H1 (cell line): Measurements from ENCODE around the gene ILKAP. TPM values are rescaled to one million over a fixed set of nuclear protein-coding genes. Genes with fewer than 3 reads are reported as not detected.

Experiments
- CTCF ChIA-PET: fragments of 300-600 bp; sonication (Branson Sonifier 250); formaldehyde crosslinking; loops from one replicate; lab custom pipeline; 2021; ENCODE audit not compliant: partially characterized antibody; lab: Charles Lee
- POLR2A ChIA-PET: fragments of 300-600 bp; sonication (Branson Sonifier 250); formaldehyde crosslinking; loops from one replicate; lab custom pipeline; 2021; ENCODE audit warnings: inconsistent platforms; ENCODE audit not compliant: partially characterized antibody; lab: Charles Lee
- DNase-seq, 2 experiments: peaks; one replicate each; pipeline versions ENCODE4 v3.0.0 to v3.0.0-alpha.2; 2010 to 2022; ENCODE audit warnings: low spot score in 2 of 2, low read depth in 1 of 2, mixed read lengths in 1 of 2
- FAIRE-seq: peaks from 2 replicates; lab custom pipeline; 2011; peaks lifted over from hg19 to GRCh38; lab: Jason Lieb, UNC
- H2AFZ ChIP-seq: 2 replicates; pipeline ENCODE4 v1.8.1; 2012; ENCODE audit warnings: low read length, inconsistent platforms
- H2AK5ac ChIP-seq: 2 replicates; pipeline ENCODE4 v1.6.1; 2013; ENCODE audit warnings: low read depth, low read length
- H2BK120ac ChIP-seq: replicated peaks from 2 replicates; pipeline ENCODE3; 2013; ENCODE audit warnings: low read depth, low read length, inconsistent platforms
- H2BK12ac ChIP-seq: 2 replicates; pipeline ENCODE4 v1.6.1; 2013; ENCODE audit warnings: low read depth, low read length
- H2BK15ac ChIP-seq: 2 replicates; pipeline ENCODE4 v1.6.1; 2013; ENCODE audit warnings: low read length
- H2BK20ac ChIP-seq: 2 replicates; pipeline ENCODE4 v1.6.1; 2013; ENCODE audit warnings: low read length
- H2BK5ac ChIP-seq: 2 replicates; pipeline ENCODE4 v1.6.1; 2013; ENCODE audit warnings: low read depth, low read length
- H3K14ac ChIP-seq: 2 replicates; pipeline ENCODE4 v1.6.1; 2013; ENCODE audit warnings: inconsistent platforms; ENCODE audit not compliant: insufficient read length
- H3K18ac ChIP-seq: 2 replicates; pipeline ENCODE4 v1.6.1; 2013; ENCODE audit warnings: low read length; ENCODE audit errors: extremely low read depth
- H3K23ac ChIP-seq: 2 replicates; pipeline ENCODE4 v1.6.1; 2013; ENCODE audit warnings: inconsistent platforms; ENCODE audit not compliant: insufficient read length
- H3K23me2 ChIP-seq: 2 replicates; pipeline ENCODE4 v1.6.1; 2013; ENCODE audit warnings: low read depth, low read length
- H3K27ac ChIP-seq: 2 replicates; pipeline ENCODE4 v1.6.1; 2011; ENCODE audit warnings: low read depth, low read length, inconsistent platforms
- H3K27me3 ChIP-seq, 4 experiments: replicated peaks in 1 of 4; 1 replicate in 1 of 4; 2 replicates in 3 of 4; pipeline versions ENCODE4 v1.6.1 to v1.8.1; 2011 to 2013; ENCODE audit warnings: low read length in 3 of 4, mild to moderate bottlenecking in 3 of 4, inconsistent platforms in 2 of 4, mixed read lengths in 2 of 4, moderate library complexity in 1 of 4; ENCODE audit not compliant: control insufficient read depth in 3 of 4, insufficient read depth in 3 of 4; ENCODE audit errors: extremely low read depth in 1 of 4
- H3K36me3 ChIP-seq, 4 experiments: 2 replicates each; pipeline versions ENCODE4 v1.6.1 to v1.8.1; 2011 to 2013; ENCODE audit warnings: mild to moderate bottlenecking in 4 of 4, low read length in 3 of 4, moderate library complexity in 2 of 4, control low read depth in 1 of 4, inconsistent platforms in 1 of 4; ENCODE audit not compliant: insufficient read depth in 4 of 4, control insufficient read depth in 2 of 4
- H3K4ac ChIP-seq: replicated peaks from 2 replicates; pipeline ENCODE3; 2013; ENCODE audit warnings: low read length, low read depth, mixed read lengths, inconsistent platforms; ENCODE audit not compliant: insufficient read length
- H3K4me1 ChIP-seq, 4 experiments: replicated peaks in 1 of 4; 1 replicate in 1 of 4; 2 replicates in 3 of 4; pipeline versions ENCODE4 v1.6.1 to v1.8.1; 2011 to 2013; ENCODE audit warnings: low read length in 3 of 4, inconsistent platforms in 2 of 4, mixed read lengths in 1 of 4; ENCODE audit not compliant: insufficient read depth in 4 of 4, control insufficient read depth in 3 of 4
- H3K4me2 ChIP-seq, 2 experiments: 2 replicates each; pipeline versions ENCODE4 v1.6.1 to v1.8.1; 2011 to 2013; ENCODE audit warnings: low read depth in 2 of 2, low read length in 2 of 2, control low read depth in 1 of 2, inconsistent platforms in 1 of 2, mild to moderate bottlenecking in 1 of 2; ENCODE audit not compliant: insufficient read depth in 1 of 2
- H3K4me3 ChIP-seq, 4 experiments: fragments of 200-600, 300-600 bp in 1 of 4; sonication (generic), shearing (Covaris generic), sonication (Bioruptor Twin) in 1 of 4; 2 replicates each; pipeline versions ENCODE4 v1.5.1 to v1.8.1; 2011 to 2016; ENCODE audit warnings: low read length in 4 of 4, low read depth in 3 of 4, control low read depth in 2 of 4, inconsistent platforms in 2 of 4, mild to moderate bottlenecking in 2 of 4, mixed read lengths in 1 of 4, moderate library complexity in 1 of 4; ENCODE audit not compliant: insufficient read depth in 2 of 4; ENCODE audit errors: extremely low read depth in 1 of 4
- H3K56ac ChIP-seq: replicated peaks from 2 replicates; pipeline ENCODE3; 2013; ENCODE audit warnings: low read depth, mild to moderate bottlenecking, mixed read lengths, low read length, inconsistent platforms; ENCODE audit not compliant: insufficient read length
- H3K79me1 ChIP-seq: 2 replicates; pipeline ENCODE4 v1.6.1; 2013; ENCODE audit warnings: low read depth, low read length, control low read depth
- H3K79me2 ChIP-seq, 2 experiments: 2 replicates each; pipeline versions ENCODE4 v1.6.1 to v1.8.1; 2012 to 2013; ENCODE audit warnings: low read length in 2 of 2, mild to moderate bottlenecking in 2 of 2, inconsistent platforms in 1 of 2; ENCODE audit not compliant: insufficient read depth in 2 of 2, control insufficient read depth in 1 of 2
- H3K9ac ChIP-seq, 4 experiments: replicated peaks in 1 of 4; 1 replicate in 1 of 4; 2 replicates in 3 of 4; pipeline versions ENCODE4 v1.6.1 to v1.8.1; 2011 to 2013; ENCODE audit warnings: low read depth in 3 of 4, low read length in 3 of 4, control low read depth in 2 of 4, mild to moderate bottlenecking in 2 of 4, moderate library complexity in 2 of 4, inconsistent platforms in 1 of 4; ENCODE audit errors: extremely low read depth in 1 of 4
- H3K9me3 ChIP-seq, 2 experiments: 2 replicates each; pipeline versions ENCODE4 v1.6.1 to v1.8.1; 2012 to 2013; ENCODE audit warnings: mild to moderate bottlenecking in 2 of 2, moderate library complexity in 2 of 2, control low read depth in 1 of 2, inconsistent platforms in 1 of 2, low read depth in 1 of 2, low read length in 1 of 2, mixed read lengths in 1 of 2; ENCODE audit not compliant: insufficient read depth in 2 of 2
- H4K20me1 ChIP-seq, 2 experiments: replicated peaks in 1 of 2; 2 replicates each; pipeline versions ENCODE3 to v1.8.1; 2011 to 2013; ENCODE audit warnings: inconsistent platforms in 2 of 2, low read length in 2 of 2, mild to moderate bottlenecking in 1 of 2; ENCODE audit not compliant: insufficient read depth in 2 of 2, control insufficient read depth in 1 of 2
- H4K5ac ChIP-seq: 2 replicates; pipeline ENCODE4 v1.6.1; 2013; ENCODE audit warnings: low read length, low read depth, mixed read lengths, inconsistent platforms; ENCODE audit not compliant: insufficient read length
- H4K8ac ChIP-seq: 2 replicates; pipeline ENCODE4 v1.8.0; 2013; ENCODE audit warnings: mild to moderate bottlenecking, moderate library complexity, low read length, inconsistent platforms; ENCODE audit not compliant: insufficient read depth; ENCODE audit errors: extremely low read depth
- H4K91ac ChIP-seq: replicated peaks from 2 replicates; pipeline ENCODE3; 2013; ENCODE audit warnings: low read length, mixed read lengths, inconsistent platforms; ENCODE audit not compliant: insufficient read length
- BCL11A ChIP-seq, 2 experiments: IDR thresholded peaks; one replicate each; pipeline ENCODE4 v1.6.1; 2011; ENCODE audit warnings: low read depth in 2 of 2, low read length in 2 of 2, mild to moderate bottlenecking in 2 of 2
- CEBPB ChIP-seq: IDR thresholded peaks from 2 replicates; pipeline ENCODE4 v1.6.1; 2012; ENCODE audit warnings: low read depth, low read length
- CHD1 ChIP-seq: IDR thresholded peaks from 2 replicates; pipeline ENCODE4 v1.6.1; 2012; ENCODE audit warnings: low read depth, low read length, improper control_type of control experiment
- CREB1 ChIP-seq: IDR thresholded peaks from 2 replicates; pipeline ENCODE4 v1.6.1; 2012; ENCODE audit warnings: inconsistent platforms
- FOSL1 ChIP-seq: IDR thresholded peaks from 2 replicates; pipeline ENCODE4 v1.6.1; 2011; ENCODE audit warnings: mild to moderate bottlenecking, low read depth, low read length, moderate library complexity; ENCODE audit not compliant: insufficient read depth
- GABPA ChIP-seq: IDR thresholded peaks from 2 replicates; pipeline ENCODE4 v1.6.1; 2011; ENCODE audit warnings: mild to moderate bottlenecking, low read length, moderate library complexity, borderline replicate concordance; ENCODE audit not compliant: insufficient read depth
- SP2 ChIP-seq: IDR thresholded peaks from 2 replicates; pipeline ENCODE4 v1.6.1; 2012; ENCODE audit warnings: mild to moderate bottlenecking, low read length, inconsistent platforms
- TAF1 ChIP-seq: IDR thresholded peaks from 2 replicates; pipeline ENCODE4 v1.6.1; 2011; ENCODE audit warnings: mild to moderate bottlenecking, low read depth, low read length
- WGBS, 2 experiments: shearing (Covaris generic) in 1 of 2; methylation state at CpG; one replicate each; pipeline versions ENCODE4 v1.1.6 to v1.1.7; 2013 to 2015; ENCODE audit warnings: low lambda C conversion rate in 2 of 2, mixed read lengths in 2 of 2, inconsistent platforms in 1 of 2, low coverage in 1 of 2, missing lambda C conversion rate in 1 of 2; ENCODE audit not compliant: insufficient replicate concordance in 2 of 2, insufficient coverage in 1 of 2, insufficient read length in 1 of 2; ENCODE audit errors: extremely low coverage in 1 of 2, missing lambda C conversion rate in 1 of 2; 5-methylcytosine and 5-hydroxymethylcytosine counted together
- polyA plus RNA-seq, 7 experiments: library from polyadenylated mRNA; depleted of rRNA in 3 of 7; stranded (reverse) in 5 of 7; unstranded in 2 of 7; fragments of >200 nt in 5 of 7; fragments of 200-250 nt in 2 of 7; gene quantifications; 1 replicate in 5 of 7; 2 replicates in 1 of 7; 4 replicates in 1 of 7; pipeline versions ENCODE4 v1.2.1 to v1.2.3, GENCODE V29; 2011 to 2013; ENCODE audit warnings: missing spikeins in 2 of 7, mixed read lengths in 2 of 7
- total RNA-seq: library from RNA; stranded (reverse); fragmentation: NEBNext Ultra II Directional; extraction: Animal tissue kit (Norgen Biotek cat#: 25700); gene quantifications from 2 replicates; pipeline ENCODE4 v1.2.1, GENCODE V29; 2021
- TF ChIP-seq, protein P1 (sequence below), 3 experiments: IDR thresholded peaks; 1 replicate in 2 of 3; 2 replicates in 1 of 3; pipeline versions ENCODE4 v1.5.1 to v1.6.1; 2011; ENCODE audit warnings: low read length in 3 of 3, mild to moderate bottlenecking in 3 of 3, inconsistent platforms in 2 of 3, low read depth in 1 of 3, moderate library complexity in 1 of 3; ENCODE audit not compliant: insufficient read depth in 1 of 3; ENCODE audit errors: control extremely low read depth in 1 of 3
- TF ChIP-seq, protein P2 (sequence below): IDR thresholded peaks from 2 replicates; pipeline ENCODE4 v1.6.1; 2011; ENCODE audit warnings: low read length, improper control_type of control experiment

ILKAP gene
- total and polyA plus RNA-seq, 2 of the 8 experiments (the other 6 are each of a cell fraction or from before 2014, with no cell fraction given) = 23.5 to 33.8 TPM

DNA sequence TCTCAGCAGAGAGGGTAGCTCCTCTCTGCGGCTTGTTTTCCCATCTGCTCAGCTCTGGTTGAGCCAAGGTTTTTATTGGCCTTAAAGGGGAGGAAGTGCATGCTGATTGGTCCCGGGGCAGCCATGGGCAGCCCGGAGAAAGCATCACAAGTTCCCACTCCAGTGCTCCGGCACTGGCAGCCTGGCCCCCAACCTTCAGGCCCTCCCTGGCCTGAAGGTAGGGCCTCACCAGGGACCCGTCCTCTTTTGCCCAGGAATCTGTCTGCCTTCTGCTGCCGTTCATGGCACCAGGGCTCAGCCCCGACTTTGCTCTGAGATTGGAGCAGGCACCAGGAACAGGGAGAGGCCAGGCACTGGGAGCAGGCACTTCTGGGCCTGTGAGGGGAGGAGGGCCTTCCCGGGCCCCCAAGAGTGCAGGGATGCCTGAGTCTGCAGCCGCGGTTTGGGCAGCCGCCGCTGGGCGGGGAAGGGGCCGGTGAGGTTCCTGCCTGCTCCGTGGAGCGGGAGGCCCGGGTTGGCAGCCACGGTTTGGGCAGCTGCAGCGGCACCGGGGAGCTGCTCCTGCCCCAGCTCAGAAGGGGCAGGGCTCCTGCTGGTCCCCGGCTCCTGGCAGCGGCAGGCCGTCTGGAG is 17.5 kb upstream of the ILKAP start:
- no peak overlapping the region for H3K4me3 ChIP-seq
- no peak overlapping the region for H2BK5ac ChIP-seq
- H3K23me2 ChIP-seq = no peaks in the 10 kb centered on the region
- no peak overlapping the region for H2BK120ac ChIP-seq
- H3K27me3 ChIP-seq = no peaks in the 10 kb centered on the region
- peaks cover 0 to 4% (median 3%) of the 10 kb centered on the region in 4 experiments; a peak in 5 of 7 replicates for H3K4me1 ChIP-seq
- H3K4ac ChIP-seq = no peak overlapping the region
- H2AK5ac ChIP-seq = no peak overlapping the region
- no peak overlapping the region for H3K23ac ChIP-seq
- H4K8ac ChIP-seq = no peak overlapping the region
- H3K9me3 ChIP-seq = no peaks in the 10 kb centered on the region; a peak in 1 of 4 replicates
- no peaks in the 10 kb centered on the region for H3K79me2 ChIP-seq
- CTCF ChIA-PET = interaction anchor here (0.6 to 1.6 kb wide), 3 partner anchors 35 to 60 kb away, joined by 3 to 5 read pairs (median 3); no protein-coding TSS in a partner anchor
- H2BK20ac ChIP-seq = no peak overlapping the region
- no peak overlapping the region for H2BK12ac ChIP-seq
- H3K27ac ChIP-seq = no peak overlapping the region
- H3K36me3 ChIP-seq = no peaks in the 10 kb centered on the region
- no peak overlapping the region for H4K91ac ChIP-seq
- TF ChIP-seq SP2 (no peak), FOSL1 (no peak), TAF1 (no peak), CHD1 (no peak), BCL11A (IDR thresholded peaks at IDR 0.05; ENCODE audit: low read depth in 2 of 2, low read length in 2 of 2) (no peak), CREB1 (no peak), GABPA (no peak), CEBPB (no peak)
- TF ChIP-seq, protein P1, sequence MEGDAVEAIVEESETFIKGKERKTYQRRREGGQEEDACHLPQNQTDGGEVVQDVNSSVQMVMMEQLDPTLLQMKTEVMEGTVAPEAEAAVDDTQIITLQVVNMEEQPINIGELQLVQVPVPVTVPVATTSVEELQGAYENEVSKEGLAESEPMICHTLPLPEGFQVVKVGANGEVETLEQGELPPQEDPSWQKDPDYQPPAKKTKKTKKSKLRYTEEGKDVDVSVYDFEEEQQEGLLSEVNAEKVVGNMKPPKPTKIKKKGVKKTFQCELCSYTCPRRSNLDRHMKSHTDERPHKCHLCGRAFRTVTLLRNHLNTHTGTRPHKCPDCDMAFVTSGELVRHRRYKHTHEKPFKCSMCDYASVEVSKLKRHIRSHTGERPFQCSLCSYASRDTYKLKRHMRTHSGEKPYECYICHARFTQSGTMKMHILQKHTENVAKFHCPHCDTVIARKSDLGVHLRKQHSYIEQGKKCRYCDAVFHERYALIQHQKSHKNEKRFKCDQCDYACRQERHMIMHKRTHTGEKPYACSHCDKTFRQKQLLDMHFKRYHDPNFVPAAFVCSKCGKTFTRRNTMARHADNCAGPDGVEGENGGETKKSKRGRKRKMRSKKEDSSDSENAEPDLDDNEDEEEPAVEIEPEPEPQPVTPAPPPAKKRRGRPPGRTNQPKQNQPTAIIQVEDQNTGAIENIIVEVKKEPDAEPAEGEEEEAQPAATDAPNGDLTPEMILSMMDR (IDR thresholded peaks at IDR 0.05; ENCODE audit: control extremely low read depth in 1 of 3, insufficient read depth in 1 of 3, low read depth in 1 of 3, low read length in 3 of 3) = no peak
- TF ChIP-seq, protein P2, sequence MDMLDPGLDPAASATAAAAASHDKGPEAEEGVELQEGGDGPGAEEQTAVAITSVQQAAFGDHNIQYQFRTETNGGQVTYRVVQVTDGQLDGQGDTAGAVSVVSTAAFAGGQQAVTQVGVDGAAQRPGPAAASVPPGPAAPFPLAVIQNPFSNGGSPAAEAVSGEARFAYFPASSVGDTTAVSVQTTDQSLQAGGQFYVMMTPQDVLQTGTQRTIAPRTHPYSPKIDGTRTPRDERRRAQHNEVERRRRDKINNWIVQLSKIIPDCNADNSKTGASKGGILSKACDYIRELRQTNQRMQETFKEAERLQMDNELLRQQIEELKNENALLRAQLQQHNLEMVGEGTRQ = no peak
- TF ChIP-seq, all 59 proteins: peak for 0
- 92% methylated on average over 21 of the region's 23 CpGs; no CpG with 5 or more reads in 1 of the 2 experiments for WGBS, 2 experiments
- no peak for FAIRE-seq
- DNase-seq = no peak
- no peak overlapping the region for H3K4me2 ChIP-seq
- no peak overlapping the region for H3K14ac ChIP-seq
- no peaks in the 10 kb centered on the region for H3K79me1 ChIP-seq
- H4K20me1 ChIP-seq = no peaks in the 10 kb centered on the region
- POLR2A ChIA-PET = interaction anchor here (0.8 to 1.3 kb wide), 3 partner anchors 10 to 17 kb away, joined by 3 to 5 read pairs (median 4); no protein-coding TSS in a partner anchor
- no peak overlapping the region for H4K5ac ChIP-seq
- 0 out of 2 replicates have a peak overlapping the region, but pooled peaks have one; percentile 9 for H2AFZ ChIP-seq
- H3K18ac ChIP-seq = no peak overlapping the region
- H3K9ac ChIP-seq = no peak overlapping the region
- no peak overlapping the region for H3K56ac ChIP-seq
- no peak overlapping the region for H2BK15ac ChIP-seq
